Esophagus (tissue), 2 donors: Measurements from ENCODE around the gene COA7. TPM values are rescaled to one million over a fixed set of nuclear protein-coding genes. Genes with fewer than 3 reads are reported as not detected.
"Not testable (repeated sequence)": the region's sequence is repeated elsewhere in the genome, so short reads cannot be mapped to it uniquely, and the experiment has no call there.

ENCODE experiments used
- H3K27ac ChIP-seq, 2 donors: one replicate each; pipeline ENCODE4 v1.5.1; 2013; ENCODE audit warnings: low read depth in 2 of 2, mild to moderate bottlenecking in 2 of 2, inconsistent platforms in 1 of 2, low read length in 1 of 2, moderate library complexity in 1 of 2
- H3K27me3 ChIP-seq, 2 donors: one replicate each; pipeline ENCODE4 v1.6.1; 2013; ENCODE audit warnings: low read length in 2 of 2, control low read depth in 1 of 2, mild to moderate bottlenecking in 1 of 2; ENCODE audit not compliant: insufficient read depth in 2 of 2, control insufficient read depth in 1 of 2
- H3K36me3 ChIP-seq, 2 donors: one replicate each; pipeline ENCODE4 v1.6.1; 2013; ENCODE audit warnings: low read length in 1 of 2; ENCODE audit not compliant: control insufficient read depth in 2 of 2, insufficient read depth in 2 of 2
- H3K4me1 ChIP-seq, 2 donors: one replicate each; pipeline ENCODE4 v1.6.1; 2013; ENCODE audit warnings: low read length in 1 of 2; ENCODE audit not compliant: control insufficient read depth in 2 of 2, insufficient read depth in 2 of 2
- H3K4me3 ChIP-seq, 2 donors: one replicate each; pipeline ENCODE4 v1.5.1; 2013; ENCODE audit warnings: low read length in 2 of 2, mild to moderate bottlenecking in 2 of 2, low read depth in 1 of 2, moderate library complexity in 1 of 2
- H3K9me3 ChIP-seq, 2 donors: one replicate each; pipeline ENCODE4 v1.6.1; 2013; ENCODE audit warnings: mild to moderate bottlenecking in 2 of 2, low read depth in 1 of 2, low read length in 1 of 2, moderate library complexity in 1 of 2; ENCODE audit not compliant: control insufficient read depth in 2 of 2, insufficient read depth in 1 of 2
- WGBS, 2 donors: extraction: QIAGEN DNeasy Blood & Tissue Kit; methylation state at CpG; one replicate each; pipeline ENCODE4 v1.1.7; 2013; 5-methylcytosine and 5-hydroxymethylcytosine counted together
- polyA plus RNA-seq, 2 donors: library from polyadenylated mRNA; stranded (reverse); fragments of 200-250 nt; gene quantifications; one replicate each; pipeline ENCODE4 v1.2.3, GENCODE V29; 2013
- donor health status: healthy with polysubstance abuse.
- donor health status: Bipolar disorder and iron deficiency.

COA7 gene
- 1 to 10 TPM; 4.0 to 8.3 TPM for polyA plus RNA-seq

GRCh38 chr1:52697795-52698674 is at the start of gene COA7:
Gene COA7 (minus strand): TSS chr1:52698347. CDS start chr1:52698326, 21 bp downstream.
- Histone ChIP-seq H3K4me3 (peak within 1 kb of the TSS; percentile 76 to 86), H3K27me3 (no peaks in the 10 kb centered on the region), H3K9me3 (no peaks in the 10 kb centered on the region), H3K4me1 (no peaks in the 10 kb centered on the region), H3K36me3 (no peaks in the 10 kb centered on the region), H3K27ac (peak within 1 kb of the TSS; percentile 82 to 91)
- WGBS, 2 donors: 2% methylated on average over 58 to 68 of the region's 68 CpGs

- 91% methylated on average over 1 of the region's 1 CpG for WGBS, 2 donors
- Histone ChIP-seq H3K4me3 (no peak overlapping the region), H3K36me3 (no peaks in the 10 kb centered on the region), H3K4me1 (no peaks in the 10 kb centered on the region), H3K27me3 (no peaks in the 10 kb centered on the region), H3K27ac (no peak overlapping the region), H3K9me3 (no peaks in the 10 kb centered on the region)
These were observed 49.3 kb upstream of the COA7 start for GRCh38 chr1:52747450-52747849.

GRCh38 chr1:52746189-52746588 is 48.0 kb upstream of the COA7 start:
- Histone ChIP-seq H3K36me3 (no peaks in the 10 kb centered on the region), H3K9me3 (no peaks in the 10 kb centered on the region), H3K27ac (no peak overlapping the region), H3K4me3 (no peak overlapping the region), H3K27me3 (no peaks in the 10 kb centered on the region), H3K4me1 (no peaks in the 10 kb centered on the region)
- 75 to 77% methylated on average over 4 of the region's 4 CpGs for WGBS, 2 donors

- no peaks in the 10 kb centered on the region for H3K4me1 ChIP-seq
- H3K4me3 ChIP-seq: no peak overlapping the region
- no peaks in the 10 kb centered on the region for H3K27me3 ChIP-seq
- H3K9me3 ChIP-seq: no peaks in the 10 kb centered on the region
- 79 to 86% methylated on average over 3 of the region's 3 CpGs for WGBS, 2 donors
- no peaks in the 10 kb centered on the region for H3K36me3 ChIP-seq
- H3K27ac ChIP-seq: no peak overlapping the region
These were observed 43.1 kb upstream of the COA7 start for GRCh38 chr1:52741259-52741658.

- no peaks in the 10 kb centered on the region for H3K4me1 ChIP-seq
- H3K27me3 ChIP-seq: no peaks in the 10 kb centered on the region
- H3K4me3 ChIP-seq: no peak overlapping the region
- no peaks in the 10 kb centered on the region for H3K9me3 ChIP-seq
- H3K36me3 ChIP-seq: no peaks in the 10 kb centered on the region
- 87 to 89% methylated on average over 4 of the region's 4 CpGs for WGBS, 2 donors
- no peak overlapping the region for H3K27ac ChIP-seq
These were observed 41.7 kb upstream of the COA7 start for GRCh38 chr1:52739699-52740467.

- Histone ChIP-seq H3K4me3 (no peak overlapping the region), H3K9me3 (no peaks in the 10 kb centered on the region), H3K4me1 (no peaks in the 10 kb centered on the region), H3K36me3 (no peaks in the 10 kb centered on the region), H3K27me3 (no peaks in the 10 kb centered on the region), H3K27ac (no peak overlapping the region)
- 89 to 91% methylated on average over 10 of the region's 10 CpGs for WGBS, 2 donors
These were observed 40.7 kb upstream of the COA7 start for GRCh38 chr1:52738893-52739292.

GRCh38 chr1:52738148-52738547 is 40.0 kb upstream of the COA7 start:
- H3K4me3 ChIP-seq: no peak overlapping the region
- no peaks in the 10 kb centered on the region for H3K4me1 ChIP-seq
- no peaks in the 10 kb centered on the region for H3K27me3 ChIP-seq
- no peaks in the 10 kb centered on the region for H3K9me3 ChIP-seq
- H3K27ac ChIP-seq: no peak overlapping the region
- WGBS, 2 donors: 84 to 86% methylated on average over 5 of the region's 5 CpGs
- no peaks in the 10 kb centered on the region for H3K36me3 ChIP-seq

GRCh38 chr1:52735371-52735770 is 37.2 kb upstream of the COA7 start:
- H3K27me3 ChIP-seq, H3K9me3 ChIP-seq, H3K4me1 ChIP-seq, H3K4me3 ChIP-seq, H3K27ac ChIP-seq, H3K36me3 ChIP-seq: not testable (repeated sequence)
- 95% methylated on average over 9 of the region's 9 CpGs for WGBS, 2 donors

- H3K4me1 ChIP-seq: peaks cover 0 to under 1% of the 10 kb centered on the region in 2 donors
- no peaks in the 10 kb centered on the region for H3K9me3 ChIP-seq
- no peak overlapping the region for H3K27ac ChIP-seq
- H3K27me3 ChIP-seq: no peaks in the 10 kb centered on the region
- no peak overlapping the region for H3K4me3 ChIP-seq
- 94 to 97% methylated on average over 3 of the region's 3 CpGs for WGBS, 2 donors
- H3K36me3 ChIP-seq: no peaks in the 10 kb centered on the region
These were observed 35.2 kb upstream of the COA7 start for GRCh38 chr1:52733368-52733767.
